HepG2 (cell line): Measurements from ENCODE around the gene SOCS1. TPM values are rescaled to one million over a fixed set of nuclear protein-coding genes. Genes with fewer than 3 reads are reported as not detected.

Source experiments
- ARNTL ChIP-seq: sonication (generic); formaldehyde crosslinking; IDR thresholded peaks from 2 replicates; pipeline ENCODE4 v1.4.0; 2020; ENCODE audit warnings: mild to moderate bottlenecking, missing genetic modification reagents
- HMGXB4 ChIP-seq, 2 experiments: sonication (generic) in 1 of 2; formaldehyde crosslinking in 1 of 2; IDR thresholded peaks; 2 replicates each; pipeline versions ENCODE4 v1.4.0 to v1.6.1; 2018 to 2020; ENCODE audit warnings: missing genetic modification reagents in 2 of 2, borderline replicate concordance in 1 of 2, low read depth in 1 of 2, mild to moderate bottlenecking in 1 of 2, missing biosample characterization in 1 of 2
- HNF4A ChIP-seq: sonication (generic); formaldehyde crosslinking; IDR thresholded peaks from 2 replicates; pipeline ENCODE4 v1.4.0; 2020; ENCODE audit warnings: missing genetic modification reagents
- KAT2B ChIP-seq: fragments of 150-350 bp; IDR thresholded peaks from 2 replicates; pipeline ENCODE4 v1.6.1; 2014; ENCODE audit warnings: low read depth, low read length, borderline replicate concordance
- KLF12 ChIP-seq: sonication (generic); formaldehyde crosslinking; IDR thresholded peaks from 2 replicates; pipeline ENCODE4 v1.4.0; 2020; ENCODE audit warnings: missing genetic modification reagents, borderline replicate concordance
- LCORL ChIP-seq, 2 experiments: fragments of 450-650 bp in 1 of 2; sonication (generic) in 1 of 2; formaldehyde crosslinking in 1 of 2; IDR thresholded peaks; 2 replicates each; pipeline versions ENCODE4 v1.5.0 to v1.6.1; 2017 to 2020; ENCODE audit warnings: antibody characterized with exemption in 1 of 2, missing genetic modification reagents in 1 of 2
- MTERF4 ChIP-seq: sonication (generic); formaldehyde crosslinking; IDR thresholded peaks from 2 replicates; pipeline ENCODE4 v1.8.0; 2023; ENCODE audit warnings: mild to moderate bottlenecking, missing genetic modification reagents
- TOE1 ChIP-seq: sonication (generic); formaldehyde crosslinking; IDR thresholded peaks from 2 replicates; pipeline ENCODE4 v1.4.0; 2020; ENCODE audit warnings: mild to moderate bottlenecking, missing genetic modification reagents
- TSC22D2 ChIP-seq: sonication (generic); formaldehyde crosslinking; IDR thresholded peaks from 2 replicates; pipeline ENCODE4 v1.5.1; 2020; ENCODE audit warnings: missing genetic modification reagents, mild to moderate bottlenecking, borderline replicate concordance
- ZBTB8A ChIP-seq: sonication (generic); formaldehyde crosslinking; IDR thresholded peaks from 2 replicates; pipeline ENCODE4 v1.4.0; 2020; ENCODE audit warnings: mild to moderate bottlenecking, low read depth, missing genetic modification reagents, borderline replicate concordance
- ZNF296 ChIP-seq: sonication (generic); formaldehyde crosslinking; conservative IDR thresholded peaks from 2 replicates; pipeline ENCODE4 v1.5.0; 2020; ENCODE audit warnings: mild to moderate bottlenecking, missing genetic modification reagents
- ZNF407 ChIP-seq: sonication (generic); formaldehyde crosslinking; IDR thresholded peaks from one replicate; pipeline ENCODE4 v1.5.1; 2020; ENCODE audit warnings: mild to moderate bottlenecking, missing genetic modification reagents; ENCODE audit errors: not compliant biosample characterization
- polyA plus RNA-seq, 8 experiments: library from polyadenylated mRNA; depleted of rRNA in 3 of 8; stranded (reverse) in 7 of 8; unstranded in 1 of 8; fragments of >200 nt; fragmentation: Illumina TruSeq in 4 of 8; extraction: Trizol in 4 of 8; gene quantifications; 2 replicates each; pipeline versions ENCODE4 v1.2.1 to v1.2.3, GENCODE V29; 2011 to 2016; ENCODE audit warnings: low read depth in 4 of 8, missing spikeins in 1 of 8, mixed read lengths in 1 of 8; ENCODE audit not compliant: insufficient read depth in 1 of 8
- total RNA-seq, 5 experiments: library from RNA; depleted of rRNA; stranded (reverse); fragments of >200 nt; fragmentation: Illumina TruSeq; extraction: Trizol; gene quantifications; 2 replicates each; pipeline ENCODE4 v1.2.3, GENCODE V29; 2016; ENCODE audit warnings: low read depth in 1 of 5
- TF ChIP-seq, protein P1 (sequence below): sonication (generic); formaldehyde crosslinking; IDR thresholded peaks from 2 replicates; pipeline ENCODE4 v1.8.0; 2022; ENCODE audit warnings: missing genetic modification reagents, mild to moderate bottlenecking, borderline replicate concordance
- TF ChIP-seq, protein P2 (sequence below): sonication (generic); formaldehyde crosslinking; IDR thresholded peaks from 2 replicates; pipeline ENCODE4 v1.4.0; 2020; ENCODE audit warnings: low read depth, mild to moderate bottlenecking, missing genetic modification reagents

SOCS1 gene
- total and polyA plus RNA-seq, 2 of the 13 experiments (the other 11 are each of a cell fraction or from before 2014, with no cell fraction given): 5.3 to 6.3 TPM

GRCh38 chr16:11273721-11274324 lies 17.8 kb upstream of the SOCS1 start (continued):
- TF ChIP-seq MTERF4 (no peak), TSC22D2 (CRISPR knock-in tag) (no peak), ZNF296 (CRISPR knock-in tag) (no peak), ZNF407 (CRISPR knock-in tag) (no peak), ZBTB8A (CRISPR knock-in tag) (no peak), KLF12 (no peak), HNF4A (CRISPR knock-in tag) (peak; percentile 22; the same call in 1 of the 2 replicates), ARNTL (CRISPR knock-in tag) (peak; percentile 6; the same call in 1 of the 2 replicates), KAT2B (no peak), TOE1 (no peak), HMGXB4 (CRISPR knock-in tag; IDR thresholded peaks at IDR 0.05; ENCODE audit: borderline replicate concordance in 1 of 2, low read depth in 1 of 2) (no peak), LCORL (IDR thresholded peaks at IDR 0.05) (no peak), LCORL (CRISPR knock-in tag; IDR thresholded peaks at IDR 0.05) (peak; percentile 57; the same call in 1 of the 2 replicates)
- TF ChIP-seq, protein P1, sequence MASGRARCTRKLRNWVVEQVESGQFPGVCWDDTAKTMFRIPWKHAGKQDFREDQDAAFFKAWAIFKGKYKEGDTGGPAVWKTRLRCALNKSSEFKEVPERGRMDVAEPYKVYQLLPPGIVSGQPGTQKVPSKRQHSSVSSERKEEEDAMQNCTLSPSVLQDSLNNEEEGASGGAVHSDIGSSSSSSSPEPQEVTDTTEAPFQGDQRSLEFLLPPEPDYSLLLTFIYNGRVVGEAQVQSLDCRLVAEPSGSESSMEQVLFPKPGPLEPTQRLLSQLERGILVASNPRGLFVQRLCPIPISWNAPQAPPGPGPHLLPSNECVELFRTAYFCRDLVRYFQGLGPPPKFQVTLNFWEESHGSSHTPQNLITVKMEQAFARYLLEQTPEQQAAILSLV (CRISPR knock-in tag): no peak
- TF ChIP-seq, protein P2, sequence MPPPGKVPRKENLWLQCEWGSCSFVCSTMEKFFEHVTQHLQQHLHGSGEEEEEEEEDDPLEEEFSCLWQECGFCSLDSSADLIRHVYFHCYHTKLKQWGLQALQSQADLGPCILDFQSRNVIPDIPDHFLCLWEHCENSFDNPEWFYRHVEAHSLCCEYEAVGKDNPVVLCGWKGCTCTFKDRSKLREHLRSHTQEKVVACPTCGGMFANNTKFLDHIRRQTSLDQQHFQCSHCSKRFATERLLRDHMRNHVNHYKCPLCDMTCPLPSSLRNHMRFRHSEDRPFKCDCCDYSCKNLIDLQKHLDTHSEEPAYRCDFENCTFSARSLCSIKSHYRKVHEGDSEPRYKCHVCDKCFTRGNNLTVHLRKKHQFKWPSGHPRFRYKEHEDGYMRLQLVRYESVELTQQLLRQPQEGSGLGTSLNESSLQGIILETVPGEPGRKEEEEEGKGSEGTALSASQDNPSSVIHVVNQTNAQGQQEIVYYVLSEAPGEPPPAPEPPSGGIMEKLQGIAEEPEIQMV (CRISPR knock-in tag): no peak
